ENCODE data around the gene PHACTR3. TPM values are rescaled to one million over a fixed set of nuclear protein-coding genes. Genes with fewer than 3 reads are reported as not detected.
"Not testable (repeated sequence)": the region's sequence is repeated elsewhere in the genome, so short reads cannot be mapped to it uniquely, and the experiment has no call there.

PHACTR3 gene
- total and polyA plus RNA-seq, 2 of the 8 experiments (the other 6 are each of a cell fraction or from before 2014, with no cell fraction given), result 0.05 to 0.13 TPM

GRCh38 chr20:59856526-59856925 is 252.2 kb downstream of the PHACTR3 start:
- H3K14ac ChIP-seq (ENCODE audit: insufficient read length); H3K18ac ChIP-seq (ENCODE audit: extremely low read depth, low read length); H4K8ac ChIP-seq (ENCODE audit: extremely low read depth, insufficient read depth, low read length); CTCF ChIA-PET (ENCODE audit: partially characterized antibody); FAIRE-seq; H2BK120ac ChIP-seq (replicated peaks; ENCODE audit: low read depth, low read length); DNase-seq (ENCODE audit: low read depth in 1 of 2, low spot score in 2 of 2); H3K23ac ChIP-seq (ENCODE audit: insufficient read length); H4K20me1 ChIP-seq (replicated peaks in 1 of 2; ENCODE audit: control insufficient read depth in 1 of 2, insufficient read depth in 2 of 2, low read length in 2 of 2); H4K91ac ChIP-seq (replicated peaks; ENCODE audit: insufficient read length, low read length); H3K4me2 ChIP-seq (ENCODE audit: insufficient read depth in 1 of 2, low read depth in 2 of 2, low read length in 2 of 2); H2BK5ac ChIP-seq (ENCODE audit: low read depth, low read length); H2AFZ ChIP-seq (ENCODE audit: low read length); H3K4me1 ChIP-seq (replicated peaks in 1 of 4; ENCODE audit: control insufficient read depth in 3 of 4, insufficient read depth in 4 of 4, low read length in 3 of 4); H3K79me2 ChIP-seq (ENCODE audit: control insufficient read depth in 1 of 2, insufficient read depth in 2 of 2, low read length in 2 of 2); H2BK12ac ChIP-seq (ENCODE audit: low read depth, low read length); H2AK5ac ChIP-seq (ENCODE audit: low read depth, low read length); H3K27ac ChIP-seq (ENCODE audit: low read depth, low read length); H3K9ac ChIP-seq (replicated peaks in 1 of 4; ENCODE audit: extremely low read depth in 1 of 4, low read depth in 3 of 4, low read length in 3 of 4); H2BK20ac ChIP-seq (ENCODE audit: low read length); H3K4me3 ChIP-seq (ENCODE audit: extremely low read depth in 1 of 4, insufficient read depth in 2 of 4, low read depth in 3 of 4, low read length in 4 of 4); H2BK15ac ChIP-seq (ENCODE audit: low read length); H3K23me2 ChIP-seq (ENCODE audit: low read depth, low read length); H4K5ac ChIP-seq (ENCODE audit: insufficient read length, low read depth, low read length); H3K79me1 ChIP-seq (ENCODE audit: low read depth, low read length); H3K36me3 ChIP-seq (ENCODE audit: control insufficient read depth in 2 of 4, insufficient read depth in 4 of 4, low read length in 3 of 4); H3K56ac ChIP-seq (replicated peaks; ENCODE audit: insufficient read length, low read depth, low read length); POLR2A ChIA-PET (ENCODE audit: partially characterized antibody); H3K4ac ChIP-seq (replicated peaks; ENCODE audit: insufficient read length, low read depth, low read length); H3K27me3 ChIP-seq (replicated peaks in 1 of 4; ENCODE audit: control insufficient read depth in 3 of 4, extremely low read depth in 1 of 4, insufficient read depth in 3 of 4, low read length in 3 of 4): not testable (repeated sequence)
- no CpG with 5 or more reads among the region's 1 CpG for WGBS, 2 experiments (ENCODE audit: extremely low coverage in 1 of 2, insufficient coverage in 1 of 2, insufficient read length in 1 of 2, insufficient replicate concordance in 2 of 2, low coverage in 1 of 2, low lambda C conversion rate in 2 of 2, missing lambda C conversion rate in 1 of 2)
- peaks cover 44 to 47% of the 10 kb centered on the region in 2 experiments for H3K9me3 ChIP-seq (ENCODE audit: insufficient read depth in 2 of 2, low read depth in 1 of 2, low read length in 1 of 2)

GRCh38 chr20:59856941-59857340 is 252.6 kb downstream of the PHACTR3 start:
- H3K9ac ChIP-seq (replicated peaks in 1 of 4; ENCODE audit: extremely low read depth in 1 of 4, low read depth in 3 of 4, low read length in 3 of 4); H3K27me3 ChIP-seq (replicated peaks in 1 of 4; ENCODE audit: control insufficient read depth in 3 of 4, extremely low read depth in 1 of 4, insufficient read depth in 3 of 4, low read length in 3 of 4); H2BK12ac ChIP-seq (ENCODE audit: low read depth, low read length); H2BK15ac ChIP-seq (ENCODE audit: low read length); H4K20me1 ChIP-seq (replicated peaks in 1 of 2; ENCODE audit: control insufficient read depth in 1 of 2, insufficient read depth in 2 of 2, low read length in 2 of 2); H3K36me3 ChIP-seq (ENCODE audit: control insufficient read depth in 2 of 4, insufficient read depth in 4 of 4, low read length in 3 of 4); H4K5ac ChIP-seq (ENCODE audit: insufficient read length, low read depth, low read length); H3K18ac ChIP-seq (ENCODE audit: extremely low read depth, low read length); H3K79me1 ChIP-seq (ENCODE audit: low read depth, low read length); H3K27ac ChIP-seq (ENCODE audit: low read depth, low read length); H2AK5ac ChIP-seq (ENCODE audit: low read depth, low read length); H3K23me2 ChIP-seq (ENCODE audit: low read depth, low read length); H3K79me2 ChIP-seq (ENCODE audit: control insufficient read depth in 1 of 2, insufficient read depth in 2 of 2, low read length in 2 of 2); H4K91ac ChIP-seq (replicated peaks; ENCODE audit: insufficient read length, low read length); H3K14ac ChIP-seq (ENCODE audit: insufficient read length); FAIRE-seq; H2BK120ac ChIP-seq (replicated peaks; ENCODE audit: low read depth, low read length); H3K4ac ChIP-seq (replicated peaks; ENCODE audit: insufficient read length, low read depth, low read length); POLR2A ChIA-PET (ENCODE audit: partially characterized antibody); H2BK5ac ChIP-seq (ENCODE audit: low read depth, low read length); H3K56ac ChIP-seq (replicated peaks; ENCODE audit: insufficient read length, low read depth, low read length); H3K4me2 ChIP-seq (ENCODE audit: insufficient read depth in 1 of 2, low read depth in 2 of 2, low read length in 2 of 2); H3K23ac ChIP-seq (ENCODE audit: insufficient read length); DNase-seq (ENCODE audit: low read depth in 1 of 2, low spot score in 2 of 2); H2AFZ ChIP-seq (ENCODE audit: low read length); H3K4me1 ChIP-seq (replicated peaks in 1 of 4; ENCODE audit: control insufficient read depth in 3 of 4, insufficient read depth in 4 of 4, low read length in 3 of 4); H3K4me3 ChIP-seq (ENCODE audit: extremely low read depth in 1 of 4, insufficient read depth in 2 of 4, low read depth in 3 of 4, low read length in 4 of 4); H2BK20ac ChIP-seq (ENCODE audit: low read length); H4K8ac ChIP-seq (ENCODE audit: extremely low read depth, insufficient read depth, low read length): not testable (repeated sequence)
- CTCF ChIA-PET (ENCODE audit: partially characterized antibody), result interaction anchor here (0.6 to 1.3 kb wide), 2 partner anchors 9 to 92 kb away, joined by 3 read pairs; no protein-coding TSS in a partner anchor
- peaks cover 48 to 52% of the 10 kb centered on the region in 2 experiments for H3K9me3 ChIP-seq (ENCODE audit: insufficient read depth in 2 of 2, low read depth in 1 of 2, low read length in 1 of 2)
- 67% methylated on average over 5 of the region's 5 CpGs; no CpG with 5 or more reads in 1 of the 2 experiments for WGBS, 2 experiments (ENCODE audit: extremely low coverage in 1 of 2, insufficient coverage in 1 of 2, insufficient read length in 1 of 2, insufficient replicate concordance in 2 of 2, low coverage in 1 of 2, low lambda C conversion rate in 2 of 2, missing lambda C conversion rate in 1 of 2)
